Thoracic aorta (tissue), 2 donors: ENCODE measurements around the gene AGTR2. TPM values are rescaled to one million over a fixed set of nuclear protein-coding genes. Genes with fewer than 3 reads are reported as not detected.

Experiments used
- ATAC-seq: fragments of 150-250 bp; one replicate; pipeline ENCODE4 v1.8.0; 2017; ENCODE audit warnings: low read depth; ENCODE audit not compliant: insufficient number of reproducible peaks, low FRiP score
- DNase-seq: peaks from one replicate; pipeline ENCODE4 v3.0.0-alpha.2; 2020; ENCODE audit warnings: low spot score
- H3K27ac ChIP-seq, 2 donors: fragments of 200-600 bp; sonication (generic); 1 replicate in 1 of 2; 2 replicates in 1 of 2; pipeline ENCODE4 v1.5.1; 2016; ENCODE audit warnings: mild to moderate bottlenecking in 2 of 2, moderate library complexity in 2 of 2
- H3K27me3 ChIP-seq: fragments of 200-600 bp; sonication (generic); replicated peaks from 2 replicates; pipeline ENCODE4 v1.6.0; 2016; ENCODE audit warnings: mild to moderate bottlenecking; ENCODE audit not compliant: insufficient read depth
- H3K36me3 ChIP-seq: fragments of 200-600 bp; sonication (generic); one replicate; pipeline ENCODE4 v1.5.1; 2016
- H3K4me1 ChIP-seq, 2 donors: fragments of 200-600 bp; sonication (generic); 1 replicate in 1 of 2; 2 replicates in 1 of 2; pipeline versions ENCODE4 v1.5.1 to v1.6.0; 2016; ENCODE audit warnings: low read depth in 2 of 2, mild to moderate bottlenecking in 1 of 2; ENCODE audit not compliant: control insufficient read depth in 1 of 2
- H3K4me3 ChIP-seq: fragments of 200-600 bp; sonication (generic); 2 replicates; pipeline ENCODE4 v1.5.1; 2016; ENCODE audit warnings: mild to moderate bottlenecking
- H3K9me3 ChIP-seq: fragments of 200-600 bp; sonication (generic); 2 replicates; pipeline ENCODE4 v1.5.1; 2016
- total RNA-seq, 2 donors: library from RNA; depleted of rRNA; stranded (reverse); fragments of >200 nt; gene quantifications; one replicate each; pipeline versions ENCODE4 v1.1.0 to v1.2.3, GENCODE V29; 2016
- TF ChIP-seq, protein P1 (sequence below): fragments of 200-600 bp; sonication (generic); IDR thresholded peaks from one replicate; pipeline ENCODE4 v1.5.1; 2019; ENCODE audit warnings: antibody characterized with exemption

The AGTR2 gene
- total RNA-seq, 2 donors from 2014 or later: not detected

DNA sequence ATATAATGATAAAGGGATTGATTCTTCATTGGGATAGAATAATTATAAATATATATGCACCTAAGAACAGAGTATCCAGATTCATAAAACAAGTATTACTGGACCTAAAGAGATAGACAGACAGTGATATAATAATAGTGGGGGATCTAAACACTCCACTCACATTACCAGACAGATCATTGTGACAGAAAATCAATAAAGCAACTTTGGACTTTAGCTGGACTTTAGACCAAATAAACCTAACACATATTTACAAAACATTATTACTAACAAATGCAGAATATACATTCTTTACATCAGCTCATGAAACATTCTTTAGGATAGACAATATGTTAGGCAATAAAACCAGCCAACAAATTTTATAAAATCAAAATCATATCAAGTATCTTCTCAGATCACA is 14.6 kb downstream of the AGTR2 start:
- H3K4me3 ChIP-seq: no peak overlapping the region
- TF ChIP-seq, protein P1, sequence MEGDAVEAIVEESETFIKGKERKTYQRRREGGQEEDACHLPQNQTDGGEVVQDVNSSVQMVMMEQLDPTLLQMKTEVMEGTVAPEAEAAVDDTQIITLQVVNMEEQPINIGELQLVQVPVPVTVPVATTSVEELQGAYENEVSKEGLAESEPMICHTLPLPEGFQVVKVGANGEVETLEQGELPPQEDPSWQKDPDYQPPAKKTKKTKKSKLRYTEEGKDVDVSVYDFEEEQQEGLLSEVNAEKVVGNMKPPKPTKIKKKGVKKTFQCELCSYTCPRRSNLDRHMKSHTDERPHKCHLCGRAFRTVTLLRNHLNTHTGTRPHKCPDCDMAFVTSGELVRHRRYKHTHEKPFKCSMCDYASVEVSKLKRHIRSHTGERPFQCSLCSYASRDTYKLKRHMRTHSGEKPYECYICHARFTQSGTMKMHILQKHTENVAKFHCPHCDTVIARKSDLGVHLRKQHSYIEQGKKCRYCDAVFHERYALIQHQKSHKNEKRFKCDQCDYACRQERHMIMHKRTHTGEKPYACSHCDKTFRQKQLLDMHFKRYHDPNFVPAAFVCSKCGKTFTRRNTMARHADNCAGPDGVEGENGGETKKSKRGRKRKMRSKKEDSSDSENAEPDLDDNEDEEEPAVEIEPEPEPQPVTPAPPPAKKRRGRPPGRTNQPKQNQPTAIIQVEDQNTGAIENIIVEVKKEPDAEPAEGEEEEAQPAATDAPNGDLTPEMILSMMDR: no peak
- H3K36me3 ChIP-seq: no peaks in the 10 kb centered on the region
- ATAC-seq (no peak), DNase-seq (no peak)
- no peak overlapping the region for H3K27ac ChIP-seq
- no peaks in the 10 kb centered on the region for H3K9me3 ChIP-seq
- no peaks in the 10 kb centered on the region for H3K4me1 ChIP-seq
- no peaks in the 10 kb centered on the region for H3K27me3 ChIP-seq

DNA sequence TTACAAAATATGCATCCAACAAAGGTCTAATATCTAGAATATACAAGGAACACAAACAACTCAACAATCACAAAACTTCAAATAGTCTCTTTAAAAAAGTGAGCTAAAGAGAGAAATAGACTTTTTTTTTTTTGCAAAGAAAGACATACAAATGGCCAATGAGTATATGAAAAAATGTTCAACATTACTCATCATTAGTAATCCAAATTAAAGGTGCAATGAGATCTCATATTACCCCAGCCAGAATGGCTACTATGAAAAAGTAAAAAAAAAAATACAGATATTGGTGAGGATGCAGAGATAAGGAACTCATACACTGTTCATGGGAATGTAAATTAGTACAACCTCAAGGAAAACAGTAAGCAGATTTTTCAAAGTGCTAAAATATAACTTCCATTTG is 24.1 kb downstream of the AGTR2 start:
- ATAC-seq (no peak), DNase-seq (no peak)
- Histone ChIP-seq H3K9me3 (no peaks in the 10 kb centered on the region), H3K4me3 (no peak overlapping the region), H3K27me3 (no peaks in the 10 kb centered on the region), H3K27ac (no peak overlapping the region), H3K36me3 (no peaks in the 10 kb centered on the region), H3K4me1 (no peaks in the 10 kb centered on the region)
- TF ChIP-seq, protein P1: no peak

DNA sequence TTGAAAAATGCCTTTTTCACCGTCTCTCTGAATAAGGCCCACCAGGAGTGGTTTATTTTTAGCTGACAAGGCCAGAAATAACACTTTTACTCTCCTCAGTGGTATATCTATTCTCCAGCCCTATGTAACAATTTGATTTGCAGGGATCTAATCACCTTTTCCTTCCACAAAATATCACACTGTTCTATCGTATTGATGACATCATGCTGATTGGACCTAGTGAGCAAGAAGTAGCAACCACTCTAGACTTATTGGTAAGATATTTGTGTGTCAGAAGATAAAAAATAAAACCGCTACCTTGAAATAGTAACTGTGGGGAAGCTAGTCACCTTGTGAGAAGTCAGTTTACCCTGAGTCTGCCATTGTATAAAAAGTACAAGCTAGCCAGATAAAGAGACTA is 27.7 kb downstream of the AGTR2 start:
- ATAC-seq (no peak), DNase-seq (no peak)
- TF ChIP-seq, protein P1: no peak
- no peaks in the 10 kb centered on the region for H3K9me3 ChIP-seq
- H3K4me3 ChIP-seq: no peak overlapping the region
- no peak overlapping the region for H3K27ac ChIP-seq
- no peaks in the 10 kb centered on the region for H3K4me1 ChIP-seq
- H3K27me3 ChIP-seq: no peaks in the 10 kb centered on the region
- no peaks in the 10 kb centered on the region for H3K36me3 ChIP-seq

DNA sequence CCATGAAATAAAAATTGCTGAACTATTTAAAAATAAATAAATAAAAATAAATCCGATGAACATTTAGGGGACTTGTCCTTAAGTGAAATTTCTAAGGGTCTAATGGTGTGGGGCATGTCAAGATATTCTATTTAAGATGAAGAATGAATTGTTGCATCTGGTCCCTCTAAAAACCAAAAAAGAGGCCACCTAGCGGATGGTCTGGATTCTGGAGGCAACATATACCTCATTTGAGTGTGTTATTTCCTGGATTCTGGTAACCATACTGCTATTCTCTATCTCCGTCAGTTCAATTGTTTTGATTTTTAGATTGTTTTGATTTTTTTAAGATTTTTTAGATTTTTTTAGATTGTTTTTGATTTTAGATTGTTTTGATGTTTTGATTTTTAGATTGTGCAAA is 28.3 kb downstream of the AGTR2 start:
- ATAC-seq: no peak
- DNase-seq: no peak
- H3K4me1 ChIP-seq: no peaks in the 10 kb centered on the region
- no peak overlapping the region for H3K27ac ChIP-seq
- no peaks in the 10 kb centered on the region for H3K9me3 ChIP-seq
- TF ChIP-seq, protein P1: no peak
- no peaks in the 10 kb centered on the region for H3K36me3 ChIP-seq
- no peaks in the 10 kb centered on the region for H3K27me3 ChIP-seq
- H3K4me3 ChIP-seq: no peak overlapping the region

DNA sequence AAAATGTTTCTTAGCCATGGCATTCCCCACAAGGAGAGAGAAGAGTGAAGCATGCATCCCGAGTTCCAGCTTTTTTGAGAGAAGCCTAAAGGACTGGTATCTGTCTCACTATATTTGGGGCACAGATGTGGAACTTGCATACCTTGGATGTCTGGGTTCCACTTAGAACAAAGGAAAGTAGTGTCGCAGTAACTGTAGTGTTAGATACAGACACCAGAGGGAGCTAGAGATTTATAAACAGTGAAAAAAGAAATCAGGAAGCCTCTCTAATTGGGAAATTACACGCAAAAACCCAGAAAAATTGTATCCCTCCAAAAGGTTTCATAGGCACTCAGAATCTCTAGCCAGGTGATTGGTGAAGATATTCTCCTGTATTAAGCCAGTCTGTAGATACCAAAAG is 34.4 kb downstream of the AGTR2 start:
- ATAC-seq: no peak
- Histone ChIP-seq H3K4me3 (no peak overlapping the region), H3K36me3 (no peaks in the 10 kb centered on the region), H3K9me3 (no peaks in the 10 kb centered on the region), H3K4me1 (no peaks in the 10 kb centered on the region), H3K27me3 (no peaks in the 10 kb centered on the region), H3K27ac (no peak overlapping the region)
- TF ChIP-seq, protein P1: no peak
- no peak for DNase-seq
